HepG2 (cell line): Measurements from ENCODE around the gene ASTN2. TPM values are rescaled to one million over a fixed set of nuclear protein-coding genes. Genes with fewer than 3 reads are reported as not detected.

Experiments used
- ATAC-seq: fragments of 200-7000 bp; cut with Tn5 transposase; 3 replicates; pipeline ENCODE4 v1.9.1; 2020; ENCODE audit warnings: mild to moderate bottlenecking, moderate library complexity
- BruUV-seq: library from RNA; stranded (reverse); fragments of 400-500 nt; replicated peaks from 2 replicates; lab custom pipeline; 2021; lab: Mats Ljungman, UMichigan
- CTCF ChIA-PET: fragments of 300-600 bp; formaldehyde crosslinking; extraction: SDS; loops from one replicate; lab custom pipeline; 2021; ENCODE audit warnings: low total read pairs, inconsistent platforms, low intra/inter-chr PET ratio; lab: Yijun Ruan, JAX
- POLR2A ChIA-PET: fragments of 350-600 bp; sonication (Branson Sonifier 250); formaldehyde crosslinking; loops from one replicate; lab custom pipeline; 2020; ENCODE audit warnings: antibody characterized with exemption, inconsistent platforms; lab: Yijun Ruan, JAX
- DNase-seq: peaks from one replicate; pipeline ENCODE4 v3.0.0-alpha.2; 2015; ENCODE audit warnings: low spot score
- FAIRE-seq: peaks from 3 replicates; lab custom pipeline; 2011; peaks lifted over from hg19 to GRCh38; lab: Jason Lieb, UNC
- H2AFZ ChIP-seq: one replicate; pipeline ENCODE4 v1.6.1; 2011; ENCODE audit warnings: low read length, inconsistent platforms
- H3K27ac ChIP-seq: fragments of 300-600 bp; 3 replicates; pipeline ENCODE4 v1.8.0; 2011; ENCODE audit warnings: mixed run types, mild to moderate bottlenecking, mixed read lengths, low read length, inconsistent platforms; ENCODE audit not compliant: insufficient read depth; ENCODE audit errors: extremely low read length
- H3K27me3 ChIP-seq, 2 experiments: fragments of 200-600 bp in 1 of 2; 2 replicates in 1 of 2; 3 replicates in 1 of 2; pipeline versions ENCODE4 v1.6.0 to v1.8.0; 2011; ENCODE audit warnings: low read length in 2 of 2, mild to moderate bottlenecking in 2 of 2, moderate library complexity in 2 of 2, inconsistent platforms in 1 of 2; ENCODE audit not compliant: insufficient read depth in 2 of 2, control insufficient read depth in 1 of 2
- H3K36me3 ChIP-seq, 2 experiments: fragments of 200-600 bp in 1 of 2; replicated peaks in 1 of 2; 2 replicates in 1 of 2; 3 replicates in 1 of 2; pipeline versions ENCODE4 v1.5.1 to v1.8.0; 2011; ENCODE audit warnings: low read length in 2 of 2, inconsistent platforms in 1 of 2; ENCODE audit not compliant: insufficient read depth in 2 of 2, control insufficient read depth in 1 of 2
- H3K4me1 ChIP-seq: 2 replicates; pipeline ENCODE4 v1.5.1; 2012; ENCODE audit warnings: low read length, inconsistent platforms; ENCODE audit not compliant: insufficient read depth
- H3K4me2 ChIP-seq: 2 replicates; pipeline ENCODE4 v1.6.0; 2011; ENCODE audit warnings: low read depth, low read length, inconsistent platforms
- H3K4me3 ChIP-seq, 3 experiments: fragments of 200-600 bp in 1 of 3; sonication (generic), shearing (Covaris generic) in 1 of 3; replicated peaks in 1 of 3; 2 replicates each; pipeline ENCODE4 v1.5.1; 2011 to 2016; ENCODE audit warnings: low read length in 3 of 3, inconsistent platforms in 2 of 3, low read depth in 2 of 3, mild to moderate bottlenecking in 2 of 3, control low read depth in 1 of 3, mixed read lengths in 1 of 3; ENCODE audit not compliant: insufficient read depth in 1 of 3
- H3K79me2 ChIP-seq: one replicate; pipeline ENCODE4 v1.6.1; 2011; ENCODE audit warnings: low read length, inconsistent platforms; ENCODE audit not compliant: insufficient read depth
- H3K9ac ChIP-seq: 2 replicates; pipeline ENCODE4 v1.6.0; 2011; ENCODE audit warnings: mild to moderate bottlenecking, low read depth, low read length, inconsistent platforms; ENCODE audit not compliant: insufficient read depth
- H3K9me3 ChIP-seq: 2 replicates; pipeline ENCODE4 v1.5.1; 2012; ENCODE audit warnings: mild to moderate bottlenecking, low read length
- H4K20me1 ChIP-seq: 2 replicates; pipeline ENCODE4 v1.6.0; 2011; ENCODE audit warnings: inconsistent platforms, mild to moderate bottlenecking, low read length, moderate library complexity; ENCODE audit not compliant: insufficient read depth
- DPF2 ChIP-seq: sonication (generic); formaldehyde crosslinking; IDR thresholded peaks from 2 replicates; pipeline ENCODE4 v1.4.0; 2020; ENCODE audit warnings: mild to moderate bottlenecking, low read depth, missing genetic modification reagents, borderline replicate concordance
- GABPA ChIP-seq, 2 experiments: IDR thresholded peaks; 2 replicates each; pipeline ENCODE4 v1.6.1; 2011 to 2016; ENCODE audit warnings: low read depth in 2 of 2, low read length in 1 of 2, missing biosample characterization in 1 of 2, missing genetic modification characterization in 1 of 2
- JUNB ChIP-seq: sonication (generic); formaldehyde crosslinking; IDR thresholded peaks from 2 replicates; pipeline ENCODE4 v1.8.0; 2022; ENCODE audit warnings: missing genetic modification reagents, mild to moderate bottlenecking, borderline replicate concordance
- KLF15 ChIP-seq: sonication (generic); formaldehyde crosslinking; IDR thresholded peaks from 2 replicates; pipeline ENCODE4 v1.8.1; 2023; ENCODE audit warnings: borderline replicate concordance, mild to moderate bottlenecking, inconsistent platforms, missing genetic modification reagents, mixed read lengths
- MAFG ChIP-seq: sonication (generic); formaldehyde crosslinking; IDR thresholded peaks from 2 replicates; pipeline ENCODE4 v1.5.1; 2020; ENCODE audit warnings: mild to moderate bottlenecking, missing genetic modification reagents
- PHF20 ChIP-seq: sonication (generic); formaldehyde crosslinking; IDR thresholded peaks from 2 replicates; pipeline ENCODE4 v1.5.0; 2020; ENCODE audit warnings: mild to moderate bottlenecking, missing genetic modification reagents
- SRSF1 ChIP-seq: fragments of 200-400 bp; formaldehyde crosslinking; optimal IDR thresholded peaks from 2 replicates; pipeline ENCODE3; 2017; ENCODE audit warnings: mild to moderate bottlenecking, low read depth, low read length, moderate library complexity
- TRAFD1 ChIP-seq: sonication (generic); formaldehyde crosslinking; IDR thresholded peaks from 2 replicates; pipeline ENCODE4 v1.5.1; 2020; ENCODE audit warnings: missing genetic modification reagents, mild to moderate bottlenecking, borderline replicate concordance
- ZFP1 ChIP-seq: IDR thresholded peaks from 2 replicates; pipeline ENCODE4 v1.6.1; 2016
- ZNF33A ChIP-seq: sonication (generic); formaldehyde crosslinking; IDR thresholded peaks from 2 replicates; pipeline ENCODE4 v1.5.1; 2020; ENCODE audit warnings: missing genetic modification reagents, mild to moderate bottlenecking, moderate library complexity, borderline replicate concordance
- ZNF644 ChIP-seq: IDR thresholded peaks from 2 replicates; pipeline ENCODE4 v1.6.1; 2016; ENCODE audit warnings: low read depth
- WGBS: methylation state at CpG from one replicate; pipeline ENCODE4 v1.1.6; 2017; ENCODE audit warnings: low lambda C conversion rate; 5-methylcytosine and 5-hydroxymethylcytosine counted together
- in situ Hi-C: cut with HindIII; loops from 2 replicates; pipeline ENCODE4 v1.10.0; 2017; ENCODE audit warnings: low pct_unique_long_range_greater_than_20kb; ENCODE audit not compliant: extremely low pct_ligation_motif_present
- intact Hi-C: fragments of 100-400 bp; cut with micrococcal nuclease; formaldehyde crosslinking; loops from one replicate; pipeline ENCODE4 v1.10.0; 2022; ENCODE audit not compliant: unreplicated experiment
- polyA plus RNA-seq, 8 experiments: library from polyadenylated mRNA; depleted of rRNA in 3 of 8; stranded (reverse) in 7 of 8; unstranded in 1 of 8; fragments of >200 nt; fragmentation: Illumina TruSeq in 4 of 8; extraction: Trizol in 4 of 8; gene quantifications; 2 replicates each; pipeline versions ENCODE4 v1.2.1 to v1.2.3, GENCODE V29; 2011 to 2016; ENCODE audit warnings: low read depth in 4 of 8, missing spikeins in 1 of 8, mixed read lengths in 1 of 8; ENCODE audit not compliant: insufficient read depth in 1 of 8
- total RNA-seq, 5 experiments: library from RNA; depleted of rRNA; stranded (reverse); fragments of >200 nt; fragmentation: Illumina TruSeq; extraction: Trizol; gene quantifications; 2 replicates each; pipeline ENCODE4 v1.2.3, GENCODE V29; 2016; ENCODE audit warnings: low read depth in 1 of 5
- TF ChIP-seq, protein P1 (sequence below): sonication (generic); formaldehyde crosslinking; IDR thresholded peaks from 2 replicates; pipeline ENCODE4 v1.4.0; 2020; ENCODE audit warnings: mild to moderate bottlenecking, missing genetic modification reagents
- TF ChIP-seq, protein P2 (sequence below): sonication (generic); formaldehyde crosslinking; IDR thresholded peaks from 2 replicates; pipeline ENCODE4 v1.9.0; 2021; ENCODE audit warnings: missing genetic modification reagents, borderline replicate concordance
- TF ChIP-seq, protein P3 (sequence below): sonication (generic); formaldehyde crosslinking; IDR thresholded peaks from 2 replicates; pipeline ENCODE4 v1.5.0; 2020; ENCODE audit warnings: missing genetic modification reagents, mild to moderate bottlenecking, borderline replicate concordance

ASTN2 gene
- total and polyA plus RNA-seq, 2 of the 13 experiments (the other 11 are each of a cell fraction or from before 2014, with no cell fraction given), result 5.2 to 13.5 TPM

- Histone ChIP-seq H3K9ac (no peak overlapping the region), H4K20me1 (no peaks in the 10 kb centered on the region), H3K36me3 (no peaks in the 10 kb centered on the region), H3K27ac (no peak overlapping the region), H3K9me3 (no peaks in the 10 kb centered on the region), H3K4me2 (no peak overlapping the region), H3K27me3 (no peaks in the 10 kb centered on the region), H2AFZ (no peak overlapping the region), H3K4me1 (no peaks in the 10 kb centered on the region), H3K79me2 (no peaks in the 10 kb centered on the region), H3K4me3 (no peak overlapping the region)
- FAIRE-seq, result no peak
- ChIA-PET CTCF (no interaction called here), POLR2A (no interaction called here)
- 0% methylated on average over 1 of the region's 2 CpGs for WGBS
- no TSS peak for BruUV-seq
- no peak for DNase-seq
- no peak for ATAC-seq
- intact Hi-C loops (no loop called here), in situ Hi-C loops (no loop called here)
- TF ChIP-seq SRSF1 (no peak), ZFP1 (no peak), DPF2 (CRISPR knock-in tag) (no peak), TRAFD1 (CRISPR knock-in tag) (no peak), ZNF644 (CRISPR knock-in tag) (no peak), JUNB (CRISPR knock-in tag) (no peak), GABPA (IDR thresholded peaks at IDR 0.05; ENCODE audit: low read depth, low read length) (no peak), GABPA (CRISPR knock-in tag; IDR thresholded peaks at IDR 0.05; ENCODE audit: low read depth) (no peak), KLF15 (CRISPR knock-in tag) (no peak), PHF20 (no peak), MAFG (CRISPR knock-in tag) (no peak), ZNF33A (CRISPR knock-in tag) (no peak)
- TF ChIP-seq, protein P1, sequence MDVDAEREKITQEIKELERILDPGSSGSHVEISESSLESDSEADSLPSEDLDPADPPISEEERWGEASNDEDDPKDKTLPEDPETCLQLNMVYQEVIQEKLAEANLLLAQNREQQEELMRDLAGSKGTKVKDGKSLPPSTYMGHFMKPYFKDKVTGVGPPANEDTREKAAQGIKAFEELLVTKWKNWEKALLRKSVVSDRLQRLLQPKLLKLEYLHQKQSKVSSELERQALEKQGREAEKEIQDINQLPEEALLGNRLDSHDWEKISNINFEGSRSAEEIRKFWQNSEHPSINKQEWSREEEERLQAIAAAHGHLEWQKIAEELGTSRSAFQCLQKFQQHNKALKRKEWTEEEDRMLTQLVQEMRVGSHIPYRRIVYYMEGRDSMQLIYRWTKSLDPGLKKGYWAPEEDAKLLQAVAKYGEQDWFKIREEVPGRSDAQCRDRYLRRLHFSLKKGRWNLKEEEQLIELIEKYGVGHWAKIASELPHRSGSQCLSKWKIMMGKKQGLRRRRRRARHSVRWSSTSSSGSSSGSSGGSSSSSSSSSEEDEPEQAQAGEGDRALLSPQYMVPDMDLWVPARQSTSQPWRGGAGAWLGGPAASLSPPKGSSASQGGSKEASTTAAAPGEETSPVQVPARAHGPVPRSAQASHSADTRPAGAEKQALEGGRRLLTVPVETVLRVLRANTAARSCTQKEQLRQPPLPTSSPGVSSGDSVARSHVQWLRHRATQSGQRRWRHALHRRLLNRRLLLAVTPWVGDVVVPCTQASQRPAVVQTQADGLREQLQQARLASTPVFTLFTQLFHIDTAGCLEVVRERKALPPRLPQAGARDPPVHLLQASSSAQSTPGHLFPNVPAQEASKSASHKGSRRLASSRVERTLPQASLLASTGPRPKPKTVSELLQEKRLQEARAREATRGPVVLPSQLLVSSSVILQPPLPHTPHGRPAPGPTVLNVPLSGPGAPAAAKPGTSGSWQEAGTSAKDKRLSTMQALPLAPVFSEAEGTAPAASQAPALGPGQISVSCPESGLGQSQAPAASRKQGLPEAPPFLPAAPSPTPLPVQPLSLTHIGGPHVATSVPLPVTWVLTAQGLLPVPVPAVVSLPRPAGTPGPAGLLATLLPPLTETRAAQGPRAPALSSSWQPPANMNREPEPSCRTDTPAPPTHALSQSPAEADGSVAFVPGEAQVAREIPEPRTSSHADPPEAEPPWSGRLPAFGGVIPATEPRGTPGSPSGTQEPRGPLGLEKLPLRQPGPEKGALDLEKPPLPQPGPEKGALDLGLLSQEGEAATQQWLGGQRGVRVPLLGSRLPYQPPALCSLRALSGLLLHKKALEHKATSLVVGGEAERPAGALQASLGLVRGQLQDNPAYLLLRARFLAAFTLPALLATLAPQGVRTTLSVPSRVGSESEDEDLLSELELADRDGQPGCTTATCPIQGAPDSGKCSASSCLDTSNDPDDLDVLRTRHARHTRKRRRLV, result no peak
- TF ChIP-seq, protein P2, sequence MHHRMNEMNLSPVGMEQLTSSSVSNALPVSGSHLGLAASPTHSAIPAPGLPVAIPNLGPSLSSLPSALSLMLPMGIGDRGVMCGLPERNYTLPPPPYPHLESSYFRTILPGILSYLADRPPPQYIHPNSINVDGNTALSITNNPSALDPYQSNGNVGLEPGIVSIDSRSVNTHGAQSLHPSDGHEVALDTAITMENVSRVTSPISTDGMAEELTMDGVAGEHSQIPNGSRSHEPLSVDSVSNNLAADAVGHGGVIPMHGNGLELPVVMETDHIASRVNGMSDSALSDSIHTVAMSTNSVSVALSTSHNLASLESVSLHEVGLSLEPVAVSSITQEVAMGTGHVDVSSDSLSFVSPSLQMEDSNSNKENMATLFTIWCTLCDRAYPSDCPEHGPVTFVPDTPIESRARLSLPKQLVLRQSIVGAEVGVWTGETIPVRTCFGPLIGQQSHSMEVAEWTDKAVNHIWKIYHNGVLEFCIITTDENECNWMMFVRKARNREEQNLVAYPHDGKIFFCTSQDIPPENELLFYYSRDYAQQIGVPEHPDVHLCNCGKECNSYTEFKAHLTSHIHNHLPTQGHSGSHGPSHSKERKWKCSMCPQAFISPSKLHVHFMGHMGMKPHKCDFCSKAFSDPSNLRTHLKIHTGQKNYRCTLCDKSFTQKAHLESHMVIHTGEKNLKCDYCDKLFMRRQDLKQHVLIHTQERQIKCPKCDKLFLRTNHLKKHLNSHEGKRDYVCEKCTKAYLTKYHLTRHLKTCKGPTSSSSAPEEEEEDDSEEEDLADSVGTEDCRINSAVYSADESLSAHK (CRISPR knock-in tag), result no peak
- TF ChIP-seq, protein P3, sequence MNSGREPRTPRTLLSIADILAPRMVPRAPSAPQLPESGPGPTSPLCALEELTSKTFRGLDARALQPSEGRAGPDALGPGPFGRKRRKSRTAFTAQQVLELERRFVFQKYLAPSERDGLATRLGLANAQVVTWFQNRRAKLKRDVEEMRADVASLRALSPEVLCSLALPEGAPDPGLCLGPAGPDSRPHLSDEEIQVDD (CRISPR knock-in tag), result no peak
These were observed 334.0 kb downstream of the ASTN2 start for GRCh38 chr9:117080765-117081390.
